Kidney epithelial cell (primary cell): ENCODE measurements around the gene ZSCAN32. TPM values are rescaled to one million over a fixed set of nuclear protein-coding genes. Genes with fewer than 3 reads are reported as not detected.

ENCODE experiments used
- DNase-seq: peaks from one replicate; pipeline ENCODE4 v3.0.0-alpha.2; 2010; ENCODE audit warnings: low read depth
- H3K27me3 ChIP-seq: 2 replicates; pipeline ENCODE4 v1.6.0; 2011; ENCODE audit warnings: low read length; ENCODE audit not compliant: control insufficient read depth, insufficient read depth
- H3K36me3 ChIP-seq: 2 replicates; pipeline ENCODE4 v1.5.1; 2011; ENCODE audit warnings: low read length; ENCODE audit not compliant: control insufficient read depth, insufficient read depth
- H3K4me3 ChIP-seq: 2 replicates; pipeline ENCODE4 v1.5.1; 2011; ENCODE audit warnings: low read depth, mild to moderate bottlenecking, control low read depth, low read length
- total RNA-seq: library from RNA; depleted of rRNA; stranded (reverse); fragments of >200 nt; gene quantifications from 2 replicates; pipeline ENCODE4 v1.2.3, GENCODE V29; 2015
- TF ChIP-seq, protein P1 (sequence below): IDR thresholded peaks from 2 replicates; pipeline ENCODE4 v1.5.1; 2011; ENCODE audit warnings: mild to moderate bottlenecking, moderate library complexity, low read length, control low read depth, inconsistent platforms; ENCODE audit not compliant: insufficient read depth, poor library complexity, severe bottlenecking

The ZSCAN32 gene
- 8.1 and 12.0 TPM in 2 replicates for total RNA-seq

- H3K36me3 ChIP-seq, result peaks cover 9% of the 10 kb centered on the region
- no peaks in the 10 kb centered on the region for H3K27me3 ChIP-seq
- peak within 1 kb of the TSS; percentile 95 for H3K4me3 ChIP-seq
- peak; percentile 97 for DNase-seq
- TF ChIP-seq, protein P1, sequence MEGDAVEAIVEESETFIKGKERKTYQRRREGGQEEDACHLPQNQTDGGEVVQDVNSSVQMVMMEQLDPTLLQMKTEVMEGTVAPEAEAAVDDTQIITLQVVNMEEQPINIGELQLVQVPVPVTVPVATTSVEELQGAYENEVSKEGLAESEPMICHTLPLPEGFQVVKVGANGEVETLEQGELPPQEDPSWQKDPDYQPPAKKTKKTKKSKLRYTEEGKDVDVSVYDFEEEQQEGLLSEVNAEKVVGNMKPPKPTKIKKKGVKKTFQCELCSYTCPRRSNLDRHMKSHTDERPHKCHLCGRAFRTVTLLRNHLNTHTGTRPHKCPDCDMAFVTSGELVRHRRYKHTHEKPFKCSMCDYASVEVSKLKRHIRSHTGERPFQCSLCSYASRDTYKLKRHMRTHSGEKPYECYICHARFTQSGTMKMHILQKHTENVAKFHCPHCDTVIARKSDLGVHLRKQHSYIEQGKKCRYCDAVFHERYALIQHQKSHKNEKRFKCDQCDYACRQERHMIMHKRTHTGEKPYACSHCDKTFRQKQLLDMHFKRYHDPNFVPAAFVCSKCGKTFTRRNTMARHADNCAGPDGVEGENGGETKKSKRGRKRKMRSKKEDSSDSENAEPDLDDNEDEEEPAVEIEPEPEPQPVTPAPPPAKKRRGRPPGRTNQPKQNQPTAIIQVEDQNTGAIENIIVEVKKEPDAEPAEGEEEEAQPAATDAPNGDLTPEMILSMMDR, result no peak
These were observed at the start of gene ZSCAN32, which contains the start of gene ZNF174 for GRCh38 chr16:3400779-3401688. Gene ZSCAN32, minus strand, starts transcription at chr16:3401004. Its CDS starts 3,447 bp downstream, at chr16:3397557. Gene ZNF174, plus strand, starts transcription at chr16:3401215. Its CDS starts 790 bp downstream, at chr16:3402005.

- Histone ChIP-seq H3K36me3 (no peaks in the 10 kb centered on the region), H3K27me3 (no peaks in the 10 kb centered on the region), H3K4me3 (peak overlapping the region; percentile 80)
- DNase-seq, result no peak
- TF ChIP-seq, protein P1, result no peak
These were observed 43.2 kb upstream of the ZSCAN32 start for GRCh38 chr16:3444032-3444388.

DNA sequence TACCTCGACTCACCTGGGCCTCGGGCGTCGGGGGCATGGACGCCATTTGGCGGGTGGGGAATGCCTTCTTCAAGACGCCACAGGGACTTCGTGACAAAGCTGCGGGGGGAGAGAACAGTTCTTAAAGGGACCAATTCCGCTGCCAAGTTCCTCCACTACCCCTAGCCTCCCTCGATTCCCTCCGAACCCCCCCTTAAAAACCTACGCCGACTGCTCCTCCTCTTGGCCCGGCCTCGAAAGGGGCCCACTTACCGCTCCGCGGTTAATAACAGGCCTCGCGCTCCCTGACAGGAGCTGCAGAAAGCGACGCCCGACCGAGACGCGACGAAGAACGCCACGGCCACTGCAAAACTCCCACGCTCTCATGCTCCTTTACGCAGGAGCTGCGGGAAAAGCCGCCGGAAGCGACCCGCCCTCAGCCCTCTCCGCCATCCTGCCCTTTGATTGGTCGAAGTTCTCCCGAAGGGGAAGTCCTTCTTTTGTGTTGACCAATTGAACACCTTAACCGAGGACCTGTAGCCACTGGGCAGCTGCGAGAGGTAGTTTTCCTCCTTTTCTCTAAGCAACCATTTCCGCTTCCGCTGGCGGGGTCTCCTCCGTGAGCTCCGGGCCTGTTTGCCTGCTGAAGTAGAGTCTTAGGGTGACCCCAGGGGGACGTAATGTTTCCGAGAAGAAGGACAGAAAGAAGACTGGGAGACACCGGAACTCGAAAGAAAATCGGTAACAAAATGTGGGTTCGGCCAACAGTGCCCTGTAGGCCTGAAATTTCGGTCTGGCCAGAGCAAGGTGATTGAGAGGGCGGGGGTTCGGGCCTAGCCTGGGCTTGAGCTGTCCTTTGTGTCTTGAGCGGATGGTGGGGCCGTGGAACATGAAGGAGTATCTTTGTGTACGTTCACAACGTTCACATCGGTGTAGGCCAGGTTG lies 42.6 kb upstream of the ZSCAN32 start, which contains the start of the genes NAA60 and ZNF597:
NAA60 (plus strand) TSS at position 573 of the 924 bp plus-strand sequence. CDS start 32,548 bp downstream, outside the sequence.
ZNF597 (minus strand) TSS at position 397 of the 924 bp plus-strand sequence; CDS start at position 46, 351 bp downstream.
- peak within 1 kb of the TSS; percentile 80 for H3K4me3 ChIP-seq
- H3K27me3 ChIP-seq, result no peaks in the 10 kb centered on the region
- H3K36me3 ChIP-seq, result no peaks in the 10 kb centered on the region
- peak; percentile 79 for DNase-seq
- TF ChIP-seq, protein P1, result no peak

GRCh38 chr16:3439637-3440036 lies 38.8 kb upstream of the ZSCAN32 start:
- Histone ChIP-seq H3K27me3 (no peaks in the 10 kb centered on the region), H3K36me3 (no peaks in the 10 kb centered on the region), H3K4me3 (no peak overlapping the region)
- TF ChIP-seq, protein P1, result no peak
- no peak for DNase-seq

GRCh38 chr16:3434373-3434772 lies 33.6 kb upstream of the ZSCAN32 start:
- H3K4me3 ChIP-seq, result no peak overlapping the region
- TF ChIP-seq, protein P1, result no peak
- H3K27me3 ChIP-seq, result no peaks in the 10 kb centered on the region
- DNase-seq, result no peak
- H3K36me3 ChIP-seq, result no peaks in the 10 kb centered on the region
